NAMALWA (cell line): ENCODE results near the gene EXOC3L4.
A peak's percentile ranks its signal among the peaks of the same experiment; 100 is the strongest.
"Not testable (repeated sequence)": the region's sequence is repeated elsewhere in the genome, so short reads cannot be mapped to it uniquely, and the experiment has no call there.

ENCODE experiments used
- DNase-seq: peaks from one replicate; pipeline ENCODE4 v3.0.0-alpha.2; 2015; ENCODE audit warnings: low spot score

EXOC3L4 gene

DNA sequence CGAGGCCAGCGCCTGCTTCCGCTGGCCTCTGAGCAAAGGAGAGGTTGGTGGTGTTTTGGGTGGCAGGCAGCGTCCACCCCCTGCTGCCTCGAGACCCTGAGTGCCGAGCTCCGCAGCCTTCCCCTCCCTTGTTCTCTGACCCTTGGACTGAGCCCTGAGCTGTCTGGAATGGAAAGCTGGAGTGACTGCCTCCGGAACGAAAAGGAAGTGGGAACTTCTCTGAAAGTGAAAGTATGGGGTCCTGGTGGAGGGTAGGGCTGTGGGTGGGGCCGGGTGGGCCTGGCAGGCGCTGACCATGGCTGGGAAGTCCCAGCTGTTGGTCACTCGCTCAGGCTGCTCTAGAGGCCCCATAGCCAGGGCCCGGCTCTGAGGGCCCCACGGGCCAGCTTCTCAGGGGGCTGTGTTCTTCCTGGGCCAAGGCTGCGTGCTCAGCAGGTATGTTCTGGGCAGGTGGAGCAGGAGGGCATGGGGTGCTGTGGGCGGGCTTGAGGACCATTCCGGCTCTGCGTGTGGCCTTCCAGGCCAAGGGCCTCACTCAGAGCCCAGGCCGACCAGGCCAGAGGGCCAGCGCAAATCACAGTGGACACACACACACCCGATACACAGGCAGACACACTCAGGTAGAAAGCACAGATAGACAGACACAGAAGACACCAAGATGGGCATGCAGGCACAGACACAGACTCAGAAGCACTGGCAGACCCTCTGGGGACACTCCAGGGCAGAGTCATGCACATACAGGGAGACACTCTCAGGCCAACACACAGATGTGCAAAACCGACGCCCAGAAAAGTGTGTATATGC lies at the start of gene EXOC3L4:
Gene EXOC3L4, plus strand, starts transcription at position 320 of the 804 bp plus-strand sequence. CDS start 5,495 bp downstream, outside the sequence.
- DNase-seq = no peak

DNA sequence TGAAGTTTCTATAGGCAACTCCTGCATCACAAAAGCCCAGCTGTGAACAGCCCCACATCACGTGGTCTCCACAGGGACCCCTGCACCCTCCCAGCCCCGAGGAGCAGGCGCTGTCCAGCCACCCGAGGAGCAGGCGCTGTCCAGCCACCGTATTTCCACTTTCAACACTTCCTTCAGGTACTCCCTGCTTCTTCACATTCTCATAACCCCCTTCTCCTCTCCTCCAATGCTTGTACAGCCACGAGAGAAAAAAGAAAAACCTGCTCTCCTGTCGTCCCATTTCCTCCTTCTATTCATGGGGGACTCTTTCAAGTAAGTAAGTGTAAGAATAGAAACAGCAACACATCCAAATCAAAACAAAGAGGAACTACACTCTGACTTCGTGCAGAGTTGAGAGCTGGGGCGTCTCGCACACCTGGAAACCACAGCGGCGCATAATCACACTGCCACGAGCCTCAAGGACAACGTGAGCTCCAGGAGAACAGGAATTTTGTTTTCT lies 49.1 kb upstream of the EXOC3L4 start:
- DNase-seq = peak; percentile 15

DNA sequence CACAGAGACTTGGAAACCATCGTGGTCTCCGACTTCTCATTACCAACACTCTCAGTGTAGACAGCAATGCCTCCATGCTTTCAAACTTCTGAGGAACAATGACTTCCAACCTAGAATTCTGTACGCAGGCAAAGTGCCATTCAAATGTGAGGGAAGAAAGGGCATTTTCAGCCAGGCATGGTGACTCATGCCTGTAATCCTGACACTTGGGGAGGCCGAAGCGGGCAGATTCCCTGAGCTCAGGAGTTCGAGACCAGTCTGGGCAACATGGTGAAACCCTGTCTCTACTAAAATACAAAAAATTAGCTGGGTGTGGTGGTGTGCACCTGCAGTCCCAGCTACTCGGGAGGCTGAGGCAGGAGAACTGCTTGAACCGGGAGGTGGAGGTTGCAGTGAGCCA lies 47.1 kb upstream of the EXOC3L4 start:
- DNase-seq = not testable (repeated sequence)

- DNase-seq = no peak
Measured at GRCh38 chr14:103050935-103051334, 43.6 kb upstream of the EXOC3L4 start.

DNA sequence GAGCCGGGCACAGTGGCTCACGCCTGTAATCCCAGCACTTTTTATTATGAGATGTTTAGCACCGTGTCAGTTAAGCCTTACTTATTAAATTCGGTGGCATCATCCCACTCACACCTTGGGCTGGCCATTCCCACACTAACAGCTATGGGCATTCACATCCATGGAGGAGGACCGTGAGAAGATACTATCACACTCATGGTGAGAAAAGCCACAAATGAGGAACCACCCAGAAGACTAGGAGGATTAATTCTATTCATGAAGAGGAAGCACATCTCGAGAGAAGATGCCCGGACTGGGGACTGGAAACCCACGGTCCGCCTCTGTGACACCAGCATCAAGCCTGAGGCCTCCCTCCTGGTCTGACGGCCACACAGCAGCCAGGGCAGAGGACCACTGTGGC lies 42.1 kb upstream of the EXOC3L4 start:
- no peak for DNase-seq

- DNase-seq = no peak
Measured at GRCh38 chr14:103055695-103056094, 38.8 kb upstream of the EXOC3L4 start.

DNA sequence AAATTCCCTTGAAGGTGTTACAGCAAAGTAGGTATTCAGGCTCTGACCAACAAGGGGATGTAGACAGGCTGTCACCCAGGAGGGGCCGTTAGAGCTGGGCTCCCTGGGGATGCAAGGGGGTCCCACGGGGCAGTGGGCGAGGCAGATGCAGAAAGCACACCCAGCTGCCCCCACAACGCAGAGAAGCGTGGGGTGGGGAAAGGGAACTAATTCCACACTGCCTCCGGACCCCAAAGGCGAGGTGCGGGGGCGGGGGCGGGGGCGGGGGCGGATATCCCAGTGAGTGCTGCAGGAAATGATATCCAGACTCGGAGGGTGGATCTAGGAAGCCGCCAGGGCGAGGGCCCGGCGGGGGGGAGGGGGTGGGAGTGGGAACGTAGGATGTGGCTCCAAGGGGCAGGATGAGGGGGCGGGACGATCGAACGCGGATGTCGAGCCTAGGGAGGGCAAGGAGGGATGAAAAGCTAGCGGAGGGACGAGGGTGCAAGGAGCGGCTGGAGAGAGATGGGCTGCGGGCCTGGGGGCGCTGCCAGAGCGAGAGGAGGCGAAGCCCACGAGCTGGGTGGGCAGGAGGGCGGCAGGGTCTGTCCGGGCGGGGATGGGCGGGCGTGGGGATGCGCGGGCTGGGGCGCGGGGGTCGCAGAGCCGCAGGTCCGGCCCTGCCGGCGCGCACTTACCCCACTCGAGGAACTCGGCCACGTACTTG lies 38.0 kb upstream of the EXOC3L4 start:
- no peak for DNase-seq

GRCh38 chr14:103057028-103057371 lies 37.5 kb upstream of the EXOC3L4 start:
- no peak for DNase-seq

GRCh38 chr14:103057372-103058163 lies 37.0 kb upstream of the EXOC3L4 start, which contains the start of gene CDC42BPB:
Gene CDC42BPB (minus strand): TSS chr14:103057549. CDS start chr14:103057173, 376 bp downstream.
- DNase-seq = no peak

- no peak for DNase-seq
Measured at GRCh38 chr14:103058164-103059055, 36.1 kb upstream of the EXOC3L4 start.

- no peak for DNase-seq
Measured at GRCh38 chr14:103059556-103059955, 35.0 kb upstream of the EXOC3L4 start.

DNA sequence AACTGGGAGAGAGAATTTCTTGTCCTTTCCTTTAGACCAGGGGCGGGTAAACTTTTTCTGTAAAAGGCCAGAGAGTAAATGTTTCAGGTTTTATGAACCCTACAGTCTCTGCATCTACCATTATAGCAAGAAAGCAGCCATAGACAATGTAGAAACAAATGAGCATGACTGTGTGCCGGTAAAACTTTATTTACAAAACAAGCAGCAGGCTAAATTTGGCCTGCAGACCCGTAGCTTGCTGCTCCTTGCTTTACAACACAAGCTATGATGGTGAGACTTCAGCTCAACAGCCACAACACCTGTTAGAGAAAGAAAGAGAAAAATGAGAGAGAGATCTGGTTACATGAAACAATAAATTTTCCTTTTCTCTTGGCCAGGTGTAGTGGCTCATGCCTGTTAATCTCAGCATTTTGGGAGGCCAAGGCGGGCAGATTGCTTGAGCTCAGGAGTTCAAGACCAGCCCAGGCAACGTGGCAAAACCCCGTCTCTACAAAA lies 33.0 kb upstream of the EXOC3L4 start:
- no peak for DNase-seq

GRCh38 chr14:103064436-103064835 lies 30.1 kb upstream of the EXOC3L4 start:
- DNase-seq = no peak

DNA sequence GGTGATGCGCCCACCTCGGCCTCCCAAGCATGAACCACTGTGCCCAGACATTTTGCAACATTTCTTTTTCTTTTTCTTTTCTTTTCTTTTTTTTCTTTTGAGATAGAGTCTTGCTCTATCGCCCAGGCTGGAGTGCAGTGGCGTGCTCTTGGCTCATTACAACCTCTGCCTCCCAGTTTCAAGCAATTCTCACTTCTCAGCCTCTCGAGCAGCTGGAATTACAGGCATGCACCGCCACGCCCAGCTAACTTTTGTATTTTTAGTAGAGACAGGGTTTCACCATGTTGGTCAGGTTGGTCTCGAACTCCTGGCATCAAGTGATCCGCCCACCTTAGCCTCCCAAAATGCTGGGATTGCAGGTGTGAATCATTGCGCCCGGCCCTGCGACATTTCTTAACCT lies 29.5 kb upstream of the EXOC3L4 start:
- no peak for DNase-seq

GRCh38 chr14:103065861-103066260 lies 28.7 kb upstream of the EXOC3L4 start:
- DNase-seq = no peak

GRCh38 chr14:103066399-103066798 lies 28.1 kb upstream of the EXOC3L4 start:
- no peak for DNase-seq

DNA sequence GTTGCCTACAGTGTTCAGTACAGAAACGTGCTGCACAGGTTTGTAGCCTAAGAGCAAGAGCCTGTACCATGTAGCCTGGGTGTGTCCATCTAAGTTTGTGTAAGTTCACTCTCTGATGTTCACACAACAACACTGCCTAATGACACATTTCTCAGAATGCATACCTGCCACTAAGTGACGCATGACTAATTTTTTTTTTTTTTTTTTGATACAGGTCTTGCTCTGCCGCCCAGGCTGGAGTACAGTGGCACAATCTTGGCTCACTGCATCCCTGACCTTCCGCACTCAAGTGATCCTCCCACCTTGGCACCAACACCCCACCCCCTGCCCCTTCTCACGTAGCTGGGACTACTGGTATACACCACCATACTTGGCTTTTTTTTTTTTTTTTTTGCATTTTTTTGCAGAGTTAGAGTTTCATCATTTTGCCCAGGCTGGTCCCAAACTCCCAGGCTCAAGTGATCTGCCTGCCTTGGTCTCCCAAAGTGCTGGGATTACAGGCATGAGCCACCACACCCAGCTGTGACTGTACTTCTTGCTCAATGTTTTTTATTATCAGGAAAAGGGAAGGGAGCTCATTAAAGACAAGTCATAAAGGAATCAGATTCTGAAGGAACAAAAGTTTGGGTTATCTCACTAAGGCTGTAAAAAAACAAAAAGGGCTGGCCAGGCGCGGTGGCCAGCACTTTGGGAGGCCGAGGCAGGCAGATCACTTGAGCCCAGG lies 27.1 kb upstream of the EXOC3L4 start:
- DNase-seq = no peak

GRCh38 chr14:103068351-103069073 lies 26.0 kb upstream of the EXOC3L4 start:
- no peak for DNase-seq

- DNase-seq = no peak
Measured at GRCh38 chr14:103070263-103070885, 24.2 kb upstream of the EXOC3L4 start.
